RPMI8226 (cell line): ENCODE results near the gene PLXNA2.

ENCODE experiments used
- DNase-seq: peaks from one replicate; pipeline ENCODE4 v3.0.0-alpha.2; 2015

PLXNA2 gene

DNA sequence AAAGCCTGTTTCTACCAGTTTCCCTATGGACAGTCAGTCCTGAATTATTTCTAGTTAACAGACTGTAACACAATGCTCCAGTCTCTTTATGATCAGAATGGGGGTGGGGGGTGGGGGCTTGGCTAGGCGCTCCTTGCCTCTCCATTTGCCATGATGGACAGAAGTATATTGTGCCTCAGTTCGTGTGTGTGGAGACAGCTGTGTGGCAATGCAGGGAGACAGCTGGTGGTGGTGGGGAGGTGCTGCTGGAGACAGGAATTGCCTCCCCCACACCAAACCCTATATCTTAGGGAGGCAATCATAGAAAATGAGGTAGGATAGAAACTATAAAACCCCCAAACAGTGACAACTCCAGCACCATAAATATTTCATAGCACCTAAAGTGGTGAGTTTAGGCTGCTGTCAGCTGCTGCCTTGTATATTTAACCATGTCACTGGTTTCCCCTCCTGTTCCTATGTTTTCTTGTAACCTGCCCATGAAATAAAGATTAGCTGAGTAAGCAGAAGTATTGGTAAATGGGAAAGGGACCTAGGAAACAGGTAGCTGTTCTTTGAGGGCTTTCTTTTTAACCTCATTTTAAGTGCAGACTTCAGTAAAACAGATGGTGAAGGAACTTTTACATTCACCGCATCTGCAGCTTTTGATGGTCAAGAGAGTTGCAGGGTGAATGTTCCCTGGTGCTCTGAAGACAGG lies 3.4 kb downstream of the PLXNA2 start:
- no peak for DNase-seq

DNA sequence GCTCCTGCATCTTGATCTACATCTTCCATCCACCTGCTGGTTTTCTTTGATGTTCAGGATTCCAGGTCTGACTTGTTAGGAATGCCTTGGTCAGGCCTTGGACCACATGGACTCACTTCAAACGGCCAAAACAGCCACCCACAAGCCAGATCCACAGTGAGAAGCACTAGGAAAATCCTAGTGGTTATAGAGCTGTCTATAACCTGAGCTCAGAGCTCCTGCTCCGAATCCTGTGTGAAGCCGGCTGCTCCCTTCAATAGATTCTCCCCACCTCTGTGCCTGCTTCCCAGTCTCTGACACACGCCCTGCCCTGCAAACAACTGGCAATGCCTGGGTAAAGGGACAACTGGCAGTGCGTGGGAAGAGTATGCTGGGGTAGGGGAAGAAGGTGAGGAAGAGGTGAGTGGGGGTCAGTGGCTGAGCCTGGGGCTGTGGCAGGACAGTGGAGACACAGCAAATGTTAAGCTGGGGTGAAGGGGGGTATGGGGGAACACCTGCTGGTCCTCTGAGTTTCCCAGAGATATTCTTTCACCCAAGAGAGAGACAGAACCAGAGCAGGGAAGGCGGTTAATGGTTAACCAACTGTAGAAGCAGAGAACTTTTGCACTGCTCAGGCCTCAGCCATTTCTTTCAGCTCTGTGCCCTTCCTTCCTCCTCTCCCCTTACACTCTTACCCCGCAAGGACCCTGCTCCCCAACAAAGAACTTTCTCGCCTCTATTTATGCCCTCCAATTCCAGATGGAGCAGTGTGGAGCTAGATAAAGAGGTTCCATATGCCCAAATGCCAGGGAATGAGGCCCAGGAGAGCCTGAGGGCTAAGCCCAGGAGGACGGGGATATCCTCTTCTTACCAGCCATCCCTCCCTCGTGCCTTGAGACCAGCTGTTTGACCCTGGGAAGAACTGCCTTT lies 4.5 kb downstream of the PLXNA2 start:
- DNase-seq = no peak

DNA sequence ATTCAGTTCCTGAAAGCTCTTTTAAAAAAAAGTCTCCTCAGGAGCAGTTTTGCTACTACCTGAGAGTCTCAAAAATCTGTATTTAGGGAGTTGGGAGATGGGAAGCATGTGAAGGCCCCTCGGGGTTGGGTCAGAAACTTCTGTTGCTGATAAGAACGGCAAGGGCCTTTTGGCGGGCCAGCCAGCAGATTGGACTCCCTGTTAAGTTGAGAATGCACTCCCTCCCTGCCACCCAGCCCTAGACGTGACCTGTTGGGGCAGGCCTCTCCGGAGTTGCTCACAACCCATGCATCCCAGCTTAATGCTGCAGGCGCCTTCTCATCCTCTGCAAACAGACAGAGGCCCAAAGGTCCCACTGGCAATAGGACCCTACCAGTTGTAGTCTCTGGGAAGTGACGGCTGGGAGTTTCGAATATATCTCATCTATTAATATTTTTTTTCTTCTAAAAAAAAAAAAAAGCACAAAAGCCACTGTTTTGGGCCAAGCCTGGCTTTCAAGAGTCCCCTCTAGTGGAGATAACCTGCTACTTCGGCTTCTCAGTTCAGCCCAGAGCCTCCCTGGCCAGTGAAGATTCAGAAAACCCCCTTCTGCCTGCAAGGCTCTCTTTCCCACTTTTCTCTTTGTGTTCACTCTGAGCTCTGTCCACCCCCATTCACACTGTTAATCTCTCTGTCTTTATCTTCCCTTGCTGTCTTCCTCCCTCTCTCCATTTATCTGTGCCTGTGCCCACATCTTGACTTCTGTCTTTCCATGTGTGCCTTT lies 5.3 kb downstream of the PLXNA2 start:
- peak; percentile 71 for DNase-seq

DNA sequence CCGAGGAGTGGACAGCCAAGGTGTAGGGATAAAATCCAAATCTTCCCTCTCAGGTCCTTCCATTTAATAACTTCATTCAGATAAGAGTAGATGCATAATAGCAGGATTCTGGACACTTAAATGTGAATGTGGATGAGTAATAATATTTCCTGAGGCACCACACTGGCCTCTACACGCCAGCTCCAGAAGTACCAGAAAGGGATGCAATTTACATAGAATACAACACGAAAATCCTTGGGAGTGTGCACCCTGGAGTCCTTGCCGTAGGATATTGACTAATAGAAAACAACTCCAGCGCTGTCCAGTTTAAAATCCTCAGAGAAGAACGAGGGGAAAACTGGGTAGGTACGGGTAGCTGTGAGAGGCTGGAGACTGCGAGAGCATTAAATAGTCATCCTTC lies 6.9 kb downstream of the PLXNA2 start:
- DNase-seq = no peak

DNA sequence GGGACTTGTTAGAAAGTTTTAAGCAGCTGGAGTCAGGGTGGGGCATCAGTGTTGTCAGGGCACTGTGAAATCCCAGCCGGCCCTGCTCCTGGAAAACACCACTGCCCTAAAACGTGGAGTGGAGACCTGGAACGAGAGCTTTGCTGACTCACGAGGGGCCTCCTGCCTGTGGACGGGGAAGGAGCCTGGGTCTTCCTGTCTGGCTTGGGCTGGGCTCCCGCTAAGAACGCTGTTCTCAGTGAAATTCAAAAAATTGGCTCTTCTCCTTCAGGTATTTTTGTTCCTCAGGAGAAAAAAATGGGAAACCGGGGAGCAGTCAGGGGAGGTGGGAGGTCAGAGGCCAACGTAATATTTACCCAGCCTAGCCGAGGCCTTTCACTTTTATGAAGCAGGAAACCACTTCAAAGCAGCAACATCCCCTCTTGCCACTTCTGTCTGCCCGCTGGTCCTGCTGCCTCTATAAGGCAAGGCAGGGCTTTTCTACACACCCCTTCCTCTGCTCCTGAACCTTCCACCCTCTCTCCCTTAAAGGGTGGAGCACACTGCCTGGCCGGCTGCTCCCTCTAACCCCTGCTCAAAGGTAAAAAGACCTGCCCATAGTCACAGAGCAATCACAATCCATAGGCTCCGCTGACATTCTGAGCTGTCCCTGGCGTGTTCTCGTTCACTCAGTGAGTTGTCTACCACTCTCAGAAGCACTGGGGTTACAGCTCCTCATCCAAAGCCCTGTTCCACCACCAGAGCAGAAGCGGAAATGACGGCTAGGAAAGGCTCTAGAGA lies 8.0 kb downstream of the PLXNA2 start:
- no peak for DNase-seq

DNA sequence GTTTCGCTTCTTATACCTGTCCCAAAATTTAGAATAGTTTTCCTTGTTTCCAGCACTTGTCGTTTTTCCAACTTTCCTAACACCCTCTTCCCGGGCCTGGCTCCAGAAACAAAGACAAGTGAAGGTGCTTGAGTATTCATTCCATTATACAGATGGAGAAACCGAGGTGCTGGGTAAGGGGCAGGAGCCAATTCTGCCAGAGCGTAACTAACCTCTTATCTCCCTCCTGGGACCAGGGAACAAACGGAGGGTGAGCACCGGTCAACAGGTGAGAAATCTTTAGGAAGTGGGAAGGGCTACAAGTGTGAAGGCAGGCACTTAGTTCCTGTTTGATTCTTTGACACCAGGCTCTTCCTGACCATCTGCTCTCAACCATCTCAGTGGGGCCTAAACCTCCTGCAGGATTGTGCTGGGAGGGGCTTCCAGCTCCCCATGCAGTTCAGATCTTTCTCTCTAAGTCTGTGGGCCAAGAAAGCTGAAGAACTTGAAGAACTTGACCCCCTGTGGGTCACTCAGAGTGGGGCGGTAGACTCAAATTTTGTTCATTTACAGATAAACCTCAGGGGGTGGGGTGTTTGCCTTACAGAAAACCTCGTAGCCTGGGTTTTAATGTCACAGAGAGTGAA lies 8.7 kb downstream of the PLXNA2 start:
- DNase-seq = no peak

DNA sequence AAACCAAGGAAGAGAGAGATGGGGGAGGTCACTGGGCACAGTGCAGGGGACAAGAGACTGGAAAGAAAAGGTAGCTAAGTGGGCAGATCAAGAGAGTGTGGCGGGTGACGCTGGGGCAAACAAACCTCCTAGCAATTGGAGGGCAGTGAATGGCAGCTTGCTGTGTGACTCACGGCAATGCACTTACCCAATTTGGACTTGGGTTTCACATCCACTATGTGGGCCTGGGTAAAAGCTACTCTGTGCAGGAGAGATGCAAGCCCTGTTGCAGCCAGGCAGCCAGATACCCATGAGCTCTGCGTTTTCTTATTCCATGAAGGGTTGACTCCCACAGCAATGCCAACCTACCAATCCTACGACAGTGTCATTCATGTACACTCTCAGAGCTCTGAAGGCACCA lies 9.5 kb downstream of the PLXNA2 start:
- no peak for DNase-seq

DNA sequence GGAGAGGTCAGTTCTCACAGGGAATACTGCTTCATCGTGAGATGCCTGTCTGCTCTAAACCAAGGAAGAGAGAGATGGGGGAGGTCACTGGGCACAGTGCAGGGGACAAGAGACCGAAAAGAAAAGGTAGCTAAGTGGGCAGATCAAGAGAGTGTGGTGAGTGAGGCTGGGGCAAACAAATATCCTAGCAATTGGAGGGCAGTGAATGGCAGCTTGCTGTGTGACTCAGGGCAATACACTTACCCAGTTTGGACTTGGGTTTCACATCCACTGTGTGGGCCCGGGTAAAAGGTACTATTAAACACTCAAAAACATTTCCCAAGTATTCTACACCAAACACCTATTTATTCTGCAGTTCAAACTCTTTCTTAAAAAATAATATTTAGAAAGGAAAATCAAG lies 10.2 kb downstream of the PLXNA2 start:
- DNase-seq = no peak

DNA sequence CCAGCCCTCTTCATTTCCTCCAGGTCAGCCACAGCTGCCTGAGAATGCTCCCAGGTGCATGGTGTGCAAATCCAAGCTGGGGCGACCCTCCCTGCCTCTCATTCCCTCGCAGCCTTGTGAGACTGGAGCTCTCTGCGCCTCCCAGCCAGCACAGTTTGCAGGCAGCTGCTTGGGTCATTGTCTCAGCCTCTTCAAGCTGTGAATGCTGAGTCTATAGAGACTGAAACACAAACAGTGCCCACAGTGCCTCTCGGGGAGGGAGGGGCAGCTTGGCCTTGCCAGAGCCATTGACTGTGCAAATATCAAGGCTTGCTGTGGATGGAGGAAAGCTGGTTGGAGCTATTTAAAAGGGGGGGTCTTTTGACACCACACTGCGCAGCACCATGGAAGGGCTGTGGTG lies 10.6 kb downstream of the PLXNA2 start:
- DNase-seq = no peak

DNA sequence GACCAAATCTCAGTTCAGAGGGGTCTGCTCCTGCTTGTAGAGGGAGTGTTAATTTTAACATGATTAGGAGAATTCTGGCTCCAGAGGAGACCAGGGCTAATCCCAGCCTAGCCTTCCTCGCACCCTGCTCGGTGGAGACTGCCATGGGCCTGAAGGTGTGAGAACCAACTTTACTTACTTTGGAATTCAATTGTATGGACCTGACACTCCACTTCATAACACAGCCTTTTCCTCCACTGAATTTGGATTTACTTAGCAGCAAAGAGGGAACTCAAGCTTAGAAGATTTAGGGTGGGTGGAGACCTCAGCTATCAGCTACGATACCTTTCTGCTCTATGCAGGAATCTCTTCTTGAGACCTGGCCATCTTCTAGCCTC lies 11.5 kb downstream of the PLXNA2 start:
- DNase-seq = no peak

DNA sequence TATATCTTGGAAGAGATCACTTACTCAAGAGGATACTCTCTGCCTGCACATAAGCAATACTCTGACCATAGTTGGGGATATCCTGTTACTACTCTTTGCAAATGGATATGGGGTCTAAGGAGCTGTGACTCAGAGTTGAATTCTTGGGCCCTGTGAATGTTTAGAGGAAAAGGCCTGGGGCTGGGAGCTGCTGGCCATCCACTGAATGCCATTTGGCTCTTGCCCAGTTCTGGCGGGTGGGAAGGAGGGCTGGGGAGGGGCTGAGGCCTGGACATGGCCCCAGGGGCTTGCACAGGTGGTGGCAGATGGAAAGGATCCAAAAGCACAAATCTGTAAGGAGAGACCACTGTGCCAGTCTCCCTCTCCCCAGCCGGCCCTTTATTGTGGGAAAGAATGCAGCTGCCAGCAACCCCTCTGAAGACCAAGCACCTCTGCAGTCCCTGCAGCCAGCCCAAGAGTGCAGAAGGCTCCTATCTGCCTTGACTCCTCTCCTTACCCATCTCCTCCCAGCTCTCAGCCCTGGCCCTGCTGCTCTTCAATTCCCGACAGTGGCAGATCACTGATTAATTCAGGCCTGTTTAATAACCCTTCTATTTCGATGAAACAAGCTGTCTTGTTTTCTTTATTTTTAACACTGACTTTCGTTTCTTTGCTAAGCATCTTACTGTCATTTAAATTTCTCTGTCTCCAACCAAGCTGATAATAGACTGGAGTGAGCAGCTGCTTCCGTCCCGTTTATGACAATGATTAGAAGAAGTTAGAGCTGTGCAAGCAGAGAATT lies 12.1 kb downstream of the PLXNA2 start:
- DNase-seq = no peak

DNA sequence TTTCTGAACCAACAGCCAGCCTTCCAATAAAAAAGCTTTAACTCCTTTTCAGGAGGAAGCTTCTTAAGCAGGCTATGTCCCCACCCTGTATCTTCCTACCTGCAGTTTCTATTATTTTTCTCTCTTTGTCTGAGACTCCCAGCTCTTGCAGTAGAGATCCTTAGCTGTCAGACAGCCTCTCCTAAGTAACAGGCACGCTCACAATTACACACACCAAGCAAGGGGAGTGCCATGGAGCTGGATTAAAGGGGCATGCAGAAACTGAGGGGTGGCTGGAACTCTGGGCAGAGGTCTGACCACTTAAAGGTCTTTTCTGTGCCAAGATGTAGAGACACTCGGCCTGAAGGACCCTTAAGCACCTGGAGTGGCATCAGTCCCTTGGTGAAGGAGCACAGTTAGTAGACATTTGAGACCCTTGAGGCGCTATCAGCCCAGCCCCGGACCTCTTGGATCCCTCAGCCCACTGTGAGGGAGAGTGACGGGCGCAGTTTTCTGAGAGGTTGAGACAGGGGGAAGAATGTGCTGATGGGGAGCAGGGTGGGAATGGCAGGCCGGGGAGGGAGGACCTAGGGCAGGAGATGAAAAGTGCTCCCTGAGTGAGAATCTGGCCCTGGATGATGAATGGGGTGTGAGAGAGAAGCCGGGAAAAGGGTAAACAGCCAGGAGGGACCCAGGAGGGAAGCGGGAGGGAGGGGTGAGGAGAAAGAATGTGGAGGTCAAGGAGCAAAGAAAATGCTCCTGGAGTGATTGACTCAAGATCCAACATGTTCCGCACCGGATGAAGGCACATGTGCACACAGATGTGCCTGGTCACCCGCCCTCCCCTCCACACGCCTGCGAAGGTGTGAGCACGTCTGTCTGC lies 13.3 kb downstream of the PLXNA2 start:
- DNase-seq = no peak

DNA sequence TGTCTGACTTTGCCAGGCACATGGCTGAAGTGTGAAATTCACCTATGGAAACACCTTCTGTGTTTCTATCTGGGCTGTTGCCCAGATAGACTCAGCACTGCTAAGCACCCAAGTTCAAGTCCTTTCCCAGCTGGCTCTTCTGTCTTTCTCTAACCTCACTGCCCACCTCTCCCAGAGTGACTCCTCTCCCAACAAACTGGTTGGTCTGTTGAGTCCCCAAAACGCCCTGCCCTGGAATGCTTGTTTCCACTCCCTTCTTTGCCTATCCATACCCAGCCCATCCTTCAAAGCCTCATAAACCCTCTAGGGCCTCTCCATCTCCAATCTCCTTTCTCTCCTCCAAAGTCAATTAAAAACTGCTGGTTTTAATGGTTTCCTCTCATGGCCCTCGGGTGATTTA lies 15.6 kb downstream of the PLXNA2 start:
- no peak for DNase-seq

DNA sequence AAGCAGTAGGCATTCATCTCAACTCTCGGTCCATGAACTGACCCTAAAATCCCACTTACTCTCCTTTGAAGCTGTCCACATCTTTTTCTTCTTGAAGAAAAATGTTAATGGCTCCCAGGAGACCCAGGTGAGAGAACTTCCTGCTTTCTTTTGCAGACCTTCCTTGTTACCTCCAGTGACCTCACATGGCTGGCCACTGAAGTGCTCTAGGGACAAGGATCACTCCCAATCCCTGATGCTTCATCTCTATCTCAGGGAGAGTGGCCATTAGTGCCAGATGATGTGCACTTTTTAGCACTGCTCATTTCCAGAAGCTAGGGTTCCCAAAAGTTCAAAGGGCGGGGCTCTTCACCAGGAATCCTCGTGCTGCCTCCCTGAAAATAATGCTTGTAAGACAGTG lies 16.2 kb downstream of the PLXNA2 start:
- no peak for DNase-seq

DNA sequence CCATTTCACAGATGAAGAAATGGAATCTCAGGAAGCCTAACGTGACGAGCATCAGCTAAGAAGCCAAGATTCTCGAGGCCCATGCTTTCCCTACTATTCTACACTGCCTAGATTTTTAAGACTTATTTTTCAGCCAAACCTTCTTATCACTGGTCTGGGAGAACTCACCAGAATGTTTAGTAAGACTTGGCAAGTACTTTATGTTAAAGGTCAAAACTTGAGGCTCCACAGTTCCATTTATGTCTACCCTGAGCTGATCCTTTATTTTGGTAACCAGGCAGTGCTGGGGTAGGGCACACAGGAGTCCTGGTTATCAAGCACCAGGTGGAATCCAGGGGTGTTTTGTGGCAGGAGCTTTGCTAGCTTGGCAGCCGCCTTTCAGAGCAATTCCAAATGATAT lies 16.8 kb downstream of the PLXNA2 start:
- DNase-seq = no peak

DNA sequence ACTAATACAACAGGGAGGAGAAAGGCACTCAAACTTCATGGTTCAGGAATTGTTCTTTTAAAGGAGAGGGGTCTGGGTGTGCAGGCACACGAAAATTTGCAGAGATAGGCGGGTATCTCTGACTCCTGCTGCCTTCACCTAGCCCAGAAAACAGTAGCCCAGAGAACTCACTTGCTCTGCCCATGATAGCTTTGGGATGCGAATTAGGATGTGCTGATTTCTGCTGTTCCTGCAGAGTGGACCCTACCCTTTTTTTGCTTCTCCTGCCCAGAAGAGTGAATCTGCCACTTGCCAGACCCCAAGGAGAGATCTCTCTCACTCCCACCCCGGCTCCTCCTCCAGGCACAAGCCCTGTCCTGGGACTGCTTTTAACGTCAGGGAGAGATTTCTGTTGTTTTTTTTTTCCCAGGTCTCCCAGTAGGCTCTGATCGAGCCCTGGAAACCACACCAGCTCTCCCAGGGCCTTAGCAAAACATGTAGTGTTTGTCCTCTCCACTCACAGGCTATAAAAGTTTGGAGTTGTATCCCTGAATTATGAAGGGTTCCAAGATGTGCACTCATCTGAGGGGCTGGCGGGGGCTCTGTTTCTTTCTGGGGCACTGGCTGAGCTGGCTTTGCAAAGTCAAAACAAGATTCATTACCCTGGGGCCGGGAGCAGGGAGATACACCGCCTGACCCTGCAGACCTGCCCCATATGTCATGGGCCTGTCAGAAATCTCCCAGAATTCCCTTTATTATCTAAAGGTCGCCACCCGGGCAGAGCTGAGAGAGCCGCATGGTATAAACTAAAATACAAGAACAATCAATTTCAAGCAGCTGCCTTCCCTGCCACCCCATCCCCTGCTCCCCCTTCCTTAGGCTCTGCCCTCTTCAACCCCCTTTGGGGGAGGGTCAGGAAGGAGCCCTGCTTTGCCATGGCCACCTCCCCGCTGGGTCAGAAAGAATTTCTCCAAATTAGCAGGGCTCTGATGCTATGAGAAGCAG lies 17.9 kb downstream of the PLXNA2 start:
- no peak for DNase-seq

DNA sequence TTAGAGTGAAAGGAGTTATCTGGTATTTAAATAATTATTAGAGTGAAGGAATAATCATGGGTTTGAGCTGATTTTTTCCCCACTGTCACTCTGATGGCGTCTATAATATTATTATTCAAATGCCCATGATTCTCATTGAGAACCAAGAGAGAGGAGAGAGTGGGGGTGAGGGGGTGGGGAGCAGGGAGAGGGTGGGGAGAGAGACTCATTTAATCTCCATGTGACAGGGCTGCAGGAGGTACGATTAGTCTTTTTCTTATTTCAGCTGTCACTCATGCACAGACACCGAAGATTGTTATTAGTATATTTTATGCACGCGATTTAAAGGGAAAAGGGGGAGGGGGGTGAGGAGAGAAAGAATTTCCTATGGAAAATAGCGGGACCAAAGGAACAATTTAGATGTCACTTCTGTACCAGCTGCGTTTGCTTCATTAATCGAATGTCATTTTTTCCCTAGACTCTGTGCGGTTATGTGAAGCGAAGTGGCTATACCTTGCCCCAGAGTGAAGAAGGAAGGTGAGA lies 19.9 kb downstream of the PLXNA2 start:
- no peak for DNase-seq

DNA sequence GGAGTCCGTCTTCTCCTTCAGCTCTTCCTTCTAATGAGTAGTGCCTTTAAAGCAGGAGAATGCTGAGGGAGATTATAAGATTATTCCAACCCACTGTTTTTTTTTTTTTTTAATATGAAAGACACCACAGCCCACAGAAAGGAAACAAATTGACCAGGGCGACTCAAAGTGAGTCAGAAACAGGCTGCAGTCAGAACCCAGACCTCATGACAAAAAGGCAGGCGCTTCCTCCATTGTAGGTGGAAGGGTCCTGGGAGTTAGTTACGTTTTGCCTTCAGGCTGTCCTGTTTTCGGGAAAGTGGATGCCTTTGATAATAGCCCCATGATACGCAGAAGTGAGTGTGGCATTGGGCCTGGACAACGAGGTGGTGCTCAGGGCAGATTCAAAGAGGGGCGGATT lies 21.0 kb downstream of the PLXNA2 start:
- no peak for DNase-seq
